ENCODE measurements around the gene NSUN2. TPM values are rescaled to one million over a fixed set of nuclear protein-coding genes. Genes with fewer than 3 reads are reported as not detected.

The NSUN2 gene
- total RNA-seq, 1 experiment from 2014 or later, result 90.7 TPM

GRCh38 chr5:6597557-6597956 lies 35.3 kb downstream of the NSUN2 start:
- H3K36me3 Mint-ChIP-seq (ENCODE audit: insufficient read depth, unreplicated experiment), result peaks cover 37% of the 10 kb centered on the region
- H3K4me3 Mint-ChIP-seq (ENCODE audit: low read depth, unreplicated experiment), result no peak overlapping the region
- DNase-seq, result no peak
- no peaks in the 10 kb centered on the region for H3K27me3 Mint-ChIP-seq (ENCODE audit: unreplicated experiment)
- no peak for TF ChIP-seq CTCF (IDR thresholded peaks at IDR 0.05; ENCODE audit: unreplicated experiment)
- intact Hi-C loops (cut with micrococcal nuclease; ENCODE audit: unreplicated experiment), result no loop called here
- no peak overlapping the region for H3K27ac Mint-ChIP-seq (ENCODE audit: unreplicated experiment)
- H3K4me1 Mint-ChIP-seq (ENCODE audit: low read depth, unreplicated experiment), result no peaks in the 10 kb centered on the region
- BruUV-seq (replicated peaks), result no TSS peak
- CTCF ChIA-PET, result no interaction called here
- H3K9me3 Mint-ChIP-seq (ENCODE audit: low read depth, unreplicated experiment), result no peaks in the 10 kb centered on the region

GRCh38 chr5:6596388-6596787 lies 36.5 kb downstream of the NSUN2 start:
- no peak overlapping the region for H3K27ac Mint-ChIP-seq (ENCODE audit: unreplicated experiment)
- TF ChIP-seq CTCF (IDR thresholded peaks at IDR 0.05; ENCODE audit: unreplicated experiment), result no peak
- H3K4me1 Mint-ChIP-seq (ENCODE audit: low read depth, unreplicated experiment), result no peaks in the 10 kb centered on the region
- intact Hi-C loops (cut with micrococcal nuclease; ENCODE audit: unreplicated experiment), result no loop called here
- no peaks in the 10 kb centered on the region for H3K27me3 Mint-ChIP-seq (ENCODE audit: unreplicated experiment)
- no peaks in the 10 kb centered on the region for H3K9me3 Mint-ChIP-seq (ENCODE audit: low read depth, unreplicated experiment)
- peaks cover 30% of the 10 kb centered on the region for H3K36me3 Mint-ChIP-seq (ENCODE audit: insufficient read depth, unreplicated experiment)
- no TSS peak for BruUV-seq (replicated peaks)
- CTCF ChIA-PET, result no interaction called here
- no peak for DNase-seq
- H3K4me3 Mint-ChIP-seq (ENCODE audit: low read depth, unreplicated experiment), result no peak overlapping the region

- DNase-seq, result no peak
- intact Hi-C loops (cut with micrococcal nuclease; ENCODE audit: unreplicated experiment), result no loop called here
- Mint-ChIP-seq H3K27ac (ENCODE audit: unreplicated experiment) (no peak overlapping the region), H3K36me3 (ENCODE audit: insufficient read depth, unreplicated experiment) (peaks cover 23% of the 10 kb centered on the region), H3K4me1 (ENCODE audit: low read depth, unreplicated experiment) (no peaks in the 10 kb centered on the region), H3K9me3 (ENCODE audit: low read depth, unreplicated experiment) (no peaks in the 10 kb centered on the region), H3K27me3 (ENCODE audit: unreplicated experiment) (no peaks in the 10 kb centered on the region), H3K4me3 (ENCODE audit: low read depth, unreplicated experiment) (no peak overlapping the region)
- CTCF ChIA-PET, result no interaction called here
- TF ChIP-seq CTCF (IDR thresholded peaks at IDR 0.05; ENCODE audit: unreplicated experiment), result no peak
- BruUV-seq (replicated peaks), result no TSS peak
Measured at GRCh38 chr5:6595405-6595804, 37.4 kb downstream of the NSUN2 start.

GRCh38 chr5:6594066-6594465 lies 38.8 kb downstream of the NSUN2 start:
- Mint-ChIP-seq H3K27me3 (ENCODE audit: unreplicated experiment) (no peaks in the 10 kb centered on the region), H3K36me3 (ENCODE audit: insufficient read depth, unreplicated experiment) (peaks cover 15% of the 10 kb centered on the region), H3K27ac (ENCODE audit: unreplicated experiment) (no peak overlapping the region), H3K9me3 (ENCODE audit: low read depth, unreplicated experiment) (no peaks in the 10 kb centered on the region), H3K4me1 (ENCODE audit: low read depth, unreplicated experiment) (no peaks in the 10 kb centered on the region), H3K4me3 (ENCODE audit: low read depth, unreplicated experiment) (no peak overlapping the region)
- TF ChIP-seq CTCF (IDR thresholded peaks at IDR 0.05; ENCODE audit: unreplicated experiment), result no peak
- BruUV-seq (replicated peaks), result no TSS peak
- CTCF ChIA-PET, result no interaction called here
- no peak for DNase-seq
- intact Hi-C loops (cut with micrococcal nuclease; ENCODE audit: unreplicated experiment), result no loop called here
